HT1080 (cell line): Measurements from ENCODE around the gene LILRB3. TPM values are rescaled to one million over a fixed set of nuclear protein-coding genes. Genes with fewer than 3 reads are reported as not detected.
"Not testable (repeated sequence)": the region's sequence is repeated elsewhere in the genome, so short reads cannot be mapped to it uniquely, and the experiment has no call there.

Experiments used
- DNase-seq: peaks from one replicate; pipeline ENCODE4 v3.0.0-alpha.2; 2015; ENCODE audit warnings: low read depth
- total RNA-seq: library from RNA; depleted of rRNA; stranded (reverse); fragments of >200 nt; shearing (Covaris generic); gene quantifications from 2 replicates; pipeline ENCODE4 v1.2.3, GENCODE V29; 2014

The LILRB3 gene
- total RNA-seq, 1 experiment from 2014 or later, result not detected

- not testable (repeated sequence) for DNase-seq
Measured at GRCh38 chr19:54243809-54244208, 21.0 kb upstream of the LILRB3 start.

- not testable (repeated sequence) for DNase-seq
Measured at GRCh38 chr19:54242646-54243045, 19.8 kb upstream of the LILRB3 start, which contains the start of gene LILRA6. LILRA6 (minus strand) TSS chr19:54242790.

GRCh38 chr19:54242234-54242633 is 19.4 kb upstream of the LILRB3 start:
- not testable (repeated sequence) for DNase-seq

GRCh38 chr19:54240372-54241336 is 17.8 kb upstream of the LILRB3 start:
- DNase-seq, result not testable (repeated sequence)

- DNase-seq, result not testable (repeated sequence)
Measured at GRCh38 chr19:54239491-54240371, 16.9 kb upstream of the LILRB3 start.

GRCh38 chr19:54233941-54234340 is 11.1 kb upstream of the LILRB3 start:
- no peak for DNase-seq

- DNase-seq, result peak; percentile 68
Measured at GRCh38 chr19:54231077-54231931, 8.5 kb upstream of the LILRB3 start.

- DNase-seq, result no peak
Measured at GRCh38 chr19:54230031-54230430, 7.2 kb upstream of the LILRB3 start.

- DNase-seq, result no peak
Measured at GRCh38 chr19:54229146-54229545, 6.3 kb upstream of the LILRB3 start.

- DNase-seq, result not testable (repeated sequence)
Measured at GRCh38 chr19:54224619-54225018, 1.8 kb upstream of the LILRB3 start.

- DNase-seq, result not testable (repeated sequence)
Measured at GRCh38 chr19:54223937-54224281, 1.1 kb upstream of the LILRB3 start.

GRCh38 chr19:54223277-54223936 is 600 bp upstream of the LILRB3 start:
- not testable (repeated sequence) for DNase-seq

- not testable (repeated sequence) for DNase-seq
Measured at GRCh38 chr19:54221947-54222346, 860 bp downstream of the LILRB3 start.

- not testable (repeated sequence) for DNase-seq
Measured at GRCh38 chr19:54219702-54220101, 3.1 kb downstream of the LILRB3 start.

GRCh38 chr19:54218960-54219661 is 3.7 kb downstream of the LILRB3 start:
- DNase-seq, result no peak

- DNase-seq, result no peak
Measured at GRCh38 chr19:54218259-54218658, 4.5 kb downstream of the LILRB3 start.

GRCh38 chr19:54217517-54218247 is 5.1 kb downstream of the LILRB3 start:
- not testable (repeated sequence) for DNase-seq

GRCh38 chr19:54216869-54217268 is 5.9 kb downstream of the LILRB3 start:
- no peak for DNase-seq

GRCh38 chr19:54214734-54215133 is 8.1 kb downstream of the LILRB3 start:
- DNase-seq, result not testable (repeated sequence)
